Measurements from ENCODE around the gene PHF2.

Gene PHF2

GRCh38 chr9:93549611-93550010 is 26.8 kb upstream of the PHF2 start:
- Histone ChIP-seq H3K27ac (ENCODE audit: low read depth, low read length) (no peak overlapping the region), H3K36me3 (ENCODE audit: control insufficient read depth, insufficient read depth, low read length) (peaks cover 76% of the 10 kb centered on the region), H3K27me3 (ENCODE audit: control insufficient read depth, insufficient read depth, low read length) (no peaks in the 10 kb centered on the region), H3K4me3 (ENCODE audit: low read depth, low read length) (no peak overlapping the region), H3K4me1 (ENCODE audit: control insufficient read depth, insufficient read depth, low read length) (peaks cover 6% of the 10 kb centered on the region; the same call in 1 of the 2 replicates), H3K9me3 (ENCODE audit: control insufficient read depth, insufficient read depth, low read length) (no peaks in the 10 kb centered on the region), H3K9ac (ENCODE audit: low read depth, low read length) (no peak overlapping the region)

- Histone ChIP-seq H3K9ac (ENCODE audit: low read depth, low read length) (no peak overlapping the region), H3K27ac (ENCODE audit: low read depth, low read length) (no peak overlapping the region), H3K4me3 (ENCODE audit: low read depth, low read length) (no peak overlapping the region), H3K36me3 (ENCODE audit: control insufficient read depth, insufficient read depth, low read length) (peaks cover 63% of the 10 kb centered on the region), H3K9me3 (ENCODE audit: control insufficient read depth, insufficient read depth, low read length) (no peaks in the 10 kb centered on the region), H3K4me1 (ENCODE audit: control insufficient read depth, insufficient read depth, low read length) (peaks cover 15% of the 10 kb centered on the region), H3K27me3 (ENCODE audit: control insufficient read depth, insufficient read depth, low read length) (no peaks in the 10 kb centered on the region)
Measured at GRCh38 chr9:93552923-93553322, 23.5 kb upstream of the PHF2 start.

GRCh38 chr9:93555370-93555769 is 21.0 kb upstream of the PHF2 start:
- peaks cover 15% of the 10 kb centered on the region for H3K4me1 ChIP-seq (ENCODE audit: control insufficient read depth, insufficient read depth, low read length)
- no peaks in the 10 kb centered on the region for H3K9me3 ChIP-seq (ENCODE audit: control insufficient read depth, insufficient read depth, low read length)
- H3K36me3 ChIP-seq (ENCODE audit: control insufficient read depth, insufficient read depth, low read length): peaks cover 75% of the 10 kb centered on the region
- no peak overlapping the region for H3K9ac ChIP-seq (ENCODE audit: low read depth, low read length)
- no peak overlapping the region for H3K27ac ChIP-seq (ENCODE audit: low read depth, low read length)
- H3K27me3 ChIP-seq (ENCODE audit: control insufficient read depth, insufficient read depth, low read length): no peaks in the 10 kb centered on the region
- H3K4me3 ChIP-seq (ENCODE audit: low read depth, low read length): no peak overlapping the region

- H3K27me3 ChIP-seq (ENCODE audit: control insufficient read depth, insufficient read depth, low read length): no peaks in the 10 kb centered on the region
- no peak overlapping the region for H3K27ac ChIP-seq (ENCODE audit: low read depth, low read length)
- H3K9ac ChIP-seq (ENCODE audit: low read depth, low read length): no peak overlapping the region; the same call in 1 of the 2 replicates
- H3K36me3 ChIP-seq (ENCODE audit: control insufficient read depth, insufficient read depth, low read length): peaks cover 75% of the 10 kb centered on the region
- H3K9me3 ChIP-seq (ENCODE audit: control insufficient read depth, insufficient read depth, low read length): no peaks in the 10 kb centered on the region
- H3K4me1 ChIP-seq (ENCODE audit: control insufficient read depth, insufficient read depth, low read length): peaks cover 15% of the 10 kb centered on the region
- H3K4me3 ChIP-seq (ENCODE audit: low read depth, low read length): no peak overlapping the region
Measured at GRCh38 chr9:93557366-93558137, 18.8 kb upstream of the PHF2 start.

GRCh38 chr9:93558503-93558902 is 17.9 kb upstream of the PHF2 start:
- no peaks in the 10 kb centered on the region for H3K27me3 ChIP-seq (ENCODE audit: control insufficient read depth, insufficient read depth, low read length)
- H3K9me3 ChIP-seq (ENCODE audit: control insufficient read depth, insufficient read depth, low read length): no peaks in the 10 kb centered on the region
- H3K4me3 ChIP-seq (ENCODE audit: low read depth, low read length): no peak overlapping the region
- peaks cover 75% of the 10 kb centered on the region for H3K36me3 ChIP-seq (ENCODE audit: control insufficient read depth, insufficient read depth, low read length)
- H3K9ac ChIP-seq (ENCODE audit: low read depth, low read length): no peak overlapping the region
- no peak overlapping the region for H3K27ac ChIP-seq (ENCODE audit: low read depth, low read length)
- peaks cover 15% of the 10 kb centered on the region for H3K4me1 ChIP-seq (ENCODE audit: control insufficient read depth, insufficient read depth, low read length)

GRCh38 chr9:93560991-93561390 is 15.4 kb upstream of the PHF2 start:
- peaks cover 85% of the 10 kb centered on the region for H3K36me3 ChIP-seq (ENCODE audit: control insufficient read depth, insufficient read depth, low read length)
- H3K9ac ChIP-seq (ENCODE audit: low read depth, low read length): no peak overlapping the region
- no peak overlapping the region for H3K27ac ChIP-seq (ENCODE audit: low read depth, low read length)
- no peak overlapping the region for H3K4me3 ChIP-seq (ENCODE audit: low read depth, low read length)
- H3K9me3 ChIP-seq (ENCODE audit: control insufficient read depth, insufficient read depth, low read length): no peaks in the 10 kb centered on the region
- no peaks in the 10 kb centered on the region for H3K27me3 ChIP-seq (ENCODE audit: control insufficient read depth, insufficient read depth, low read length)
- no peaks in the 10 kb centered on the region for H3K4me1 ChIP-seq (ENCODE audit: control insufficient read depth, insufficient read depth, low read length)

- Histone ChIP-seq H3K9ac (ENCODE audit: low read depth, low read length) (no peak overlapping the region), H3K4me1 (ENCODE audit: control insufficient read depth, insufficient read depth, low read length) (peaks cover 2% of the 10 kb centered on the region), H3K27me3 (ENCODE audit: control insufficient read depth, insufficient read depth, low read length) (no peaks in the 10 kb centered on the region), H3K36me3 (ENCODE audit: control insufficient read depth, insufficient read depth, low read length) (peaks cover 78% of the 10 kb centered on the region), H3K27ac (ENCODE audit: low read depth, low read length) (no peak overlapping the region), H3K9me3 (ENCODE audit: control insufficient read depth, insufficient read depth, low read length) (no peaks in the 10 kb centered on the region), H3K4me3 (ENCODE audit: low read depth, low read length) (no peak overlapping the region)
Measured at GRCh38 chr9:93562157-93562556, 14.2 kb upstream of the PHF2 start.

GRCh38 chr9:93565089-93565488 is 11.3 kb upstream of the PHF2 start:
- H3K36me3 ChIP-seq (ENCODE audit: control insufficient read depth, insufficient read depth, low read length): peaks cover 50% of the 10 kb centered on the region
- H3K9me3 ChIP-seq (ENCODE audit: control insufficient read depth, insufficient read depth, low read length): no peaks in the 10 kb centered on the region
- no peak overlapping the region for H3K27ac ChIP-seq (ENCODE audit: low read depth, low read length)
- no peak overlapping the region for H3K9ac ChIP-seq (ENCODE audit: low read depth, low read length)
- no peak overlapping the region for H3K4me3 ChIP-seq (ENCODE audit: low read depth, low read length)
- no peaks in the 10 kb centered on the region for H3K27me3 ChIP-seq (ENCODE audit: control insufficient read depth, insufficient read depth, low read length)
- peaks cover 10% of the 10 kb centered on the region for H3K4me1 ChIP-seq (ENCODE audit: control insufficient read depth, insufficient read depth, low read length)

- Histone ChIP-seq H3K9ac (ENCODE audit: low read depth, low read length) (peak overlapping the region; percentile 74), H3K9me3 (ENCODE audit: control insufficient read depth, insufficient read depth, low read length) (0 out of 2 replicates have a peak, but pooled peaks cover 2% of the 10 kb centered on the region), H3K36me3 (ENCODE audit: control insufficient read depth, insufficient read depth, low read length) (peaks cover 35% of the 10 kb centered on the region), H3K4me3 (ENCODE audit: low read depth, low read length) (peak overlapping the region; percentile 76), H3K27ac (ENCODE audit: low read depth, low read length) (peak overlapping the region; percentile 84), H3K4me1 (ENCODE audit: control insufficient read depth, insufficient read depth, low read length) (peaks cover 10% of the 10 kb centered on the region), H3K27me3 (ENCODE audit: control insufficient read depth, insufficient read depth, low read length) (no peaks in the 10 kb centered on the region)
Measured at GRCh38 chr9:93566408-93567270, 9.7 kb upstream of the PHF2 start.

GRCh38 chr9:93567271-93567959 is 9.0 kb upstream of the PHF2 start:
- Histone ChIP-seq H3K9me3 (ENCODE audit: control insufficient read depth, insufficient read depth, low read length) (0 out of 2 replicates have a peak, but pooled peaks cover 2% of the 10 kb centered on the region), H3K36me3 (ENCODE audit: control insufficient read depth, insufficient read depth, low read length) (peaks cover 28% of the 10 kb centered on the region), H3K27ac (ENCODE audit: low read depth, low read length) (peak overlapping the region; percentile 84), H3K4me3 (ENCODE audit: low read depth, low read length) (peak overlapping the region; percentile 76), H3K4me1 (ENCODE audit: control insufficient read depth, insufficient read depth, low read length) (peaks cover 10% of the 10 kb centered on the region), H3K27me3 (ENCODE audit: control insufficient read depth, insufficient read depth, low read length) (no peaks in the 10 kb centered on the region), H3K9ac (ENCODE audit: low read depth, low read length) (peak overlapping the region; percentile 74; the same call in 1 of the 2 replicates)
